Esophagus muscularis mucosa (tissue), 4 donors: ENCODE results near the gene SPSB3.

ENCODE experiments used
- CTCF ChIP-seq, 3 experiments: fragments of 200-600 bp in 2 of 3; fragments of 450-650 bp in 1 of 3; sonication (generic) in 2 of 3; IDR thresholded peaks; one replicate each; pipeline ENCODE4 v1.5.1; 2017 to 2019; ENCODE audit warnings: antibody characterized with exemption in 3 of 3, mild to moderate bottlenecking in 2 of 3, moderate library complexity in 1 of 3
- EP300 ChIP-seq: sonication (generic); formaldehyde crosslinking; IDR thresholded peaks from one replicate; pipeline ENCODE4 v1.6.1; 2017; ENCODE audit warnings: antibody characterized with exemption
- POLR2A ChIP-seq: fragments of 450-650 bp; IDR thresholded peaks from one replicate; pipeline ENCODE4 v1.6.1; 2017; ENCODE audit warnings: antibody characterized with exemption, moderate library complexity, mild to moderate bottlenecking, low read depth
- POLR2AphosphoS5 ChIP-seq, 2 donors: sonication (generic); formaldehyde crosslinking; IDR thresholded peaks; one replicate each; pipeline ENCODE4 v1.6.1; 2017; ENCODE audit warnings: antibody characterized with exemption in 2 of 2

DNA sequence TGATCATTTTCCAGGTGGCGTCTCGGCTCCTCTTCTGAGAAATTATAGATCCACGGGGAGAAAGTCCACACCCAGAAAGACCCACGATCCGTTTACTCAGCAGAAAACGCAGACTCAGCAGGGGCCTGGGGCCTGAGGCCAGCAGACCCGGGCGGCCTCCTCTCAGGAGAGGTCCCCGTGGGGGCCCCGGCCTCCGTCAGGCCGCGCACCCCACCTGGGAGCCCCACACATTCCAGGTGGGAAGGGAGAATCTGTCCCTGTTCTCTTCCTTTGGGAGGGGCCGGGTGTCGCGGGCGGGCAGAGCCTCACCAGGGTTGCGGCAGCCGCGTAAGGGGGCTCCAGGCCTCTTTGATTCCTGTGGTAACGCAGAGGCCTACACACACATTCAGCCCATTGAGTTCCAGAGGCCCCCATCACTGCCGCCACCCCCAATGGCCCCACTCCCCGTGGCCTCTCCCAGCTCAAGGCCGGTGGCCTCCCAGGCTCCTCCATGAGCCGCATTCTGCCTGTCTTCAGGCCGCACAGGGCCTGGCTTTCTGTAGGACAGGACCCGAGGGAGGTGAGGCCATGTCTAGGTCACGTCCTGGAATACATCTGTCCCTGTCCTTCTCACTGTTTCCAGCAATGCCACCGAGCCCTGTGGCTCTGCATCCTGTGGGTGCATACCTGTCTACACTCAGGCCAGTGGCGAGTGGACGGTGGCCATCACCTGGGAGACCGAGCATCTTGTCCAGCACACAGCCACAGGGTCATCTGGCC, 12.7 kb upstream of the SPSB3 start:
- TF ChIP-seq CTCF (IDR thresholded peaks at IDR 0.05) (no peak), POLR2AphosphoS5 (IDR thresholded peaks at IDR 0.05) (no peak), POLR2A (no peak), EP300 (no peak)
